Left ventricle myocardium inferior (tissue), 1 donor: ENCODE results near the gene CRIM1. TPM values are rescaled to one million over a fixed set of nuclear protein-coding genes. Genes with fewer than 3 reads are reported as not detected.
A peak's percentile ranks its signal among the peaks of the same experiment; 100 is the strongest.

ENCODE experiments used
- DNase-seq: peaks from one replicate; pipeline ENCODE4 v3.0.0-alpha.2; 2020
- H3K27ac ChIP-seq: fragments of 200-600 bp; replicated peaks from 2 replicates; pipeline ENCODE4 v1.8.0; 2021
- H3K27me3 ChIP-seq: fragments of 200-600 bp; 2 replicates; pipeline ENCODE4 v1.8.0; 2021; ENCODE audit warnings: low read depth
- H3K36me3 ChIP-seq: fragments of 200-600 bp; 2 replicates; pipeline ENCODE4 v1.8.0; 2021
- H3K4me1 ChIP-seq: fragments of 200-600 bp; 2 replicates; pipeline ENCODE4 v1.8.0; 2021
- H3K4me3 ChIP-seq: fragments of 200-600 bp; 2 replicates; pipeline ENCODE4 v1.8.0; 2021; ENCODE audit warnings: mild to moderate bottlenecking, moderate library complexity
- H3K9me3 ChIP-seq: fragments of 200-600 bp; replicated peaks from 2 replicates; pipeline ENCODE4 v1.8.0; 2021
- CTCF ChIP-seq: fragments of 200-600 bp; IDR thresholded peaks from 2 replicates; pipeline ENCODE4 v1.8.0; 2021; ENCODE audit warnings: antibody characterized with exemption, mild to moderate bottlenecking, borderline replicate concordance
- intact Hi-C: fragments of 100-400 bp; cut with micrococcal nuclease; formaldehyde crosslinking; loops from one replicate; pipeline ENCODE4 v1.11.0; 2022
- total RNA-seq: library from RNA; stranded (reverse); fragmentation: NEBNext Ultra II Directional; extraction: Animal tissue kit (Norgen Biotek cat#: 25700); gene quantifications from one replicate; pipeline ENCODE4 v1.2.1, GENCODE V29; 2021
- donor health status: DM: no; HTN: yes; CAD: no; lungs with severe emphysema.

CRIM1 gene
- total RNA-seq, 1 donor from 2014 or later, result 45.6 TPM

DNA sequence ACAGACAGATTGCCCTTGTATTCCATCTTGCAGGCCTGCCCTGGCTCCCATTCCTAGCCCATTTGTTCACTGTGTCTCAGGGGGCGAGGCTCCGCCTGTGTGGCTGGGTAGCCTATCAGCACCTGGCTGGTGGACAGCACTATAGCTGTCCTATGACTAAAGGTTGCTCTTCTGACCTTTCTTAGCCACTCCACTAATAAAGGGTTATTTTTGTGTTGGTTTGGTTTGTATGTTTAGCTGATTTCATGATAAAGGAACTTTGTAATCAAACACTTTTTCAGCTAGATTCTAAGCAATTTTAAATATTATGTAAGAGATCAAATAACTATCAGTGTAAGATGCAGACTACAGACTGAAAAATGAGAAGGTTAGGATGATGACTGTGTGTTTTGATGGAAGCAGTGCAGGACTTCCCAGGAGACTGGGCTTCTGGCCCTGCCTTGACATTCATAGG, 72.2 kb downstream of the CRIM1 start:
- peaks cover 65% of the 10 kb centered on the region for H3K4me1 ChIP-seq
- no peak for DNase-seq
- no peak overlapping the region for H3K27ac ChIP-seq
- H3K9me3 ChIP-seq, result no peaks in the 10 kb centered on the region
- no peak overlapping the region for H3K4me3 ChIP-seq
- no peaks in the 10 kb centered on the region for H3K27me3 ChIP-seq
- intact Hi-C loops, result no loop called here
- H3K36me3 ChIP-seq, result no peaks in the 10 kb centered on the region
- TF ChIP-seq CTCF, result no peak

DNA sequence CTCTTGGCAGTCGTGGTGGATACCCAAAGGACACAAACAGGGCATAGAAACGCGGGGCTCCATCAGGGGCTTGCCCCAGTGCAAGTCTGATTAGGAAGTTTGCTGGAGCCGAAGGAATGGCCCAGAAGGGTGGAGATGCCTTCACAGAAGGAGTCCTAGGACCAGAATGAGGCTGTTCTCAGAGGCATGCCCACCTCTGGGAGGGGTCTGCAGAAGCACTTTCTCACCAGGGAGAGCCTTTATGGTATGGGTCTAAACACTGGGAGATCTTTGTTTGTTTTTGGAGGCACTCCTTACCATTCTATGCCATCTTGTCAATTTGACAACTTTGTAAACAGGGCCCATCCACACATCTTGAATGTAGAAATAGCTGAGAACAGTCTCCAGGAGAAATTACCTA, 75.0 kb downstream of the CRIM1 start:
- no peaks in the 10 kb centered on the region for H3K27me3 ChIP-seq
- no peaks in the 10 kb centered on the region for H3K36me3 ChIP-seq
- H3K27ac ChIP-seq, result peak overlapping the region; percentile 76
- no peak for TF ChIP-seq CTCF
- H3K4me3 ChIP-seq, result no peak overlapping the region
- H3K4me1 ChIP-seq, result peaks cover 71% of the 10 kb centered on the region
- intact Hi-C loops, result no loop called here
- no peaks in the 10 kb centered on the region for H3K9me3 ChIP-seq
- no peak for DNase-seq

DNA sequence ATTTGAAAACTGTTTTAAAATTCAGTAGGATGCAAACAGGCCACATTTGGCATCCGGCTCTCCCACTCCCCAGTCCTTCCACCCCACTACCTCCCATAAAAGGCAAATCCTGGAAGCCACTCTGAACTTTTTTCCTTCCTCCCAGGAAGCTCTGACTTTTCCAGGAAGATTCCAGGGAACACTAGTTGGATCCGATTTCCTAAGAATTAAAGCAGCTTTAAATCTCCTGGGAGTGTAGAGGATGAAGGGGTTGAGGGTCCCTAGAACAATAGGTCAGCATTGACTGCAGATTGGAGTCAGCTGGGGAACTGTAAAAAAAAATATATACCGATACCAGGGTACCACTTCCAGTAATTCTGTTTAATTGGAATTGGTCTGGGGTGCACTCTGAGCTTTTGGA, 76.9 kb downstream of the CRIM1 start:
- peak overlapping the region; percentile 76 for H3K27ac ChIP-seq
- intact Hi-C loops, result no loop called here
- no peak for DNase-seq
- no peaks in the 10 kb centered on the region for H3K27me3 ChIP-seq
- peak overlapping the region; percentile 14 for H3K4me3 ChIP-seq
- peaks cover 71% of the 10 kb centered on the region for H3K4me1 ChIP-seq
- no peaks in the 10 kb centered on the region for H3K36me3 ChIP-seq
- H3K9me3 ChIP-seq, result no peaks in the 10 kb centered on the region
- no peak for TF ChIP-seq CTCF

DNA sequence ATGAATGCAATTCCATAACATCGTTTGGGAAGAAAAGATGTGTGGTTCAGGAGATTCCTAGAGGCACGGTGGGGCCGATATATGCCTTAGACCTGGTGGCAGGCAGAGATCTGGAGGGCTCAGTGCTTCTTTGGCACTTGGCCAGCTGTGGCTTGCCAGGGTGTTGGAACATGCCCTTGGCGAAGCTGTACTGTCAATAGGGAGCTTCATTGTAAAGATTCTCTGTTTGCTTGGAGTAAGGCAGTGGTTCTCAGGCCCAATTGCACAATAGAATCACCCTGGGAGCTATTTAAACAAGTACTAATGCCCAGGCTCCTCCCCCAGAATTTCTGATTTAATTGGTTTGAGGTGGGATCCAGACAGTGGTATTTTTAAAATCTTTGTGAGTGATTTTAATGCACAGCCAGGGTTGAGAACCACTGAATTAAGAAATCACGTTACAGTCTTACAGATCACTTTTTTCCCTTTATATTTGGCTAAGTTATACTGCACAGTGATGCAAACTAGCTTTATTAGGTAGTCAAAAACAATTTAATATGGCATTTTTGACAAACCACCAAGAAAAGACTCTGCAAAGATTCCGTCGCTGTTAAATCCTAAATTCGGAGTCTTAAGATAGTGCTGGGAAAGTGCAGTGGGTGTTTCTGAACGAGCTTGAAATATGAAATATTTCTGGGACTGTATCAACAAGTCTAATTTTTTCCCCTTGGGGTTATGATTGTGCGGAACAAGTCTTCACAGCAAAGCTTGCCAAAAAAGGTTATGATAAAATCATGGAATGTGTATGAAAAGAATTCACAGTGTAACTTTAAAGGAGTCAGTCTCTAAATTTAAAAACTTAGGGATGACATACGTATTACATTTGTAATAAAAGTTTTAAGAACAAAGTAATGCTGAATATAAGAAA, 78.0 kb downstream of the CRIM1 start:
- Histone ChIP-seq H3K4me1 (peaks cover 71% of the 10 kb centered on the region), H3K9me3 (no peaks in the 10 kb centered on the region), H3K36me3 (no peaks in the 10 kb centered on the region), H3K27me3 (no peaks in the 10 kb centered on the region), H3K27ac (peak overlapping the region; percentile 76), H3K4me3 (peak overlapping the region; percentile 14)
- peak; percentile 46 for DNase-seq
- intact Hi-C loops, result no loop called here
- no peak for TF ChIP-seq CTCF

GRCh38 chr2:36438449-36438977, 82.9 kb downstream of the CRIM1 start:
- no peak overlapping the region for H3K4me3 ChIP-seq
- H3K9me3 ChIP-seq, result no peaks in the 10 kb centered on the region
- DNase-seq, result no peak
- TF ChIP-seq CTCF, result no peak
- H3K36me3 ChIP-seq, result peaks cover 21% of the 10 kb centered on the region
- H3K27me3 ChIP-seq, result no peaks in the 10 kb centered on the region
- peaks cover 41% of the 10 kb centered on the region for H3K4me1 ChIP-seq
- intact Hi-C loops, result no loop called here
- H3K27ac ChIP-seq, result no peak overlapping the region
